DND-41 (cell line): ENCODE data around the gene OTOS.

ENCODE experiments used
- CTCF ChIP-seq: IDR thresholded peaks from 2 replicates; pipeline ENCODE4 v1.5.1; 2012; ENCODE audit warnings: borderline replicate concordance, low read length, moderate library complexity, mild to moderate bottlenecking; ENCODE audit not compliant: poor library complexity, severe bottlenecking; ENCODE audit errors: extremely low read depth
- EZH2 ChIP-seq: IDR thresholded peaks from 3 replicates; pipeline ENCODE4 v1.6.1; 2012; ENCODE audit warnings: borderline replicate concordance, low read depth, mild to moderate bottlenecking, moderate library complexity, low read length, inconsistent platforms; ENCODE audit not compliant: severe bottlenecking

DNA sequence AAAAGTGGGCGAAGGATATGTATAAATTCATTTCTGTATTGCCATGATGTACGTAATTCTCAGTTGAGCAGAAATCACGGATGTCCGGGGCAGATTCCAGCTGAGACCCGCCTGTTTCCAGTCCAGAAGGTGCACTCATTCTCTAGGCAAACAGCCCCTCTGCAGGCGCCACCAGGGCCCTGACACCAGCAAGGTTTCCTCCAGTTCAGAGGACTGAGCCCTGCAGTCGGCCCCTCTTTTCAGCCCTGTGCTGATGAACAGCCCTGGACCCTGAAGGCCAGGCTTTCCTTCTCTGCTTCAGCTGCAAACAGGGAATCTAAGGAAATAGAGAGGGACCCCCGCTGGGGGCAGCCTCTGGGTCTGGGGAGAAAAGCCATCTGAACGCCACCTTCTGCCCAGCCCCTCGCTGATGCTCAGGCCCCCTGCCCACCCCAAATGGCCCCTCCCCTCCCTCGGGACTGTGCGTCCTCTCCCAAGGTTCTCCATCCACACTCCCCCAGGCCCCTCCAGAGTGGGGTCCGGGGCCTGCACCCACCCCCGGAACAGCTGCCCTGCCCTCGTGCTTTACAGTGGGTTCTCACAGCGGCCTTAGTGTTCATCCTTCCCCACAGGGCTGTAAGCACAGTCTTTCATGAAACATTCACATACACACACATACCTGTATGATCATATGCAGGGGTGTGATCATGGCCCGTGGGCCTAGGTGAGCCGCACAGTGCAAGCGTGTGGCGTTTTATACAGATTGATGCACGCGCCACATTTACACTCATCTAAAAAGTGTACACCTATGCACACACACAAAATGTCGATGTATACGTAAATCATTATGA is 16.4 kb downstream of the OTOS start:
- TF ChIP-seq CTCF (no peak), EZH2 (no peak)
